Endothelial cell of umbilical vein (primary cell): ENCODE measurements around the gene CAMTA1. TPM values are rescaled to one million over a fixed set of nuclear protein-coding genes. Genes with fewer than 3 reads are reported as not detected.

Experiments used
- BruUV-seq: library from RNA; stranded (reverse); fragments of 400-500 nt; replicated peaks from 2 replicates; lab custom pipeline; 2021; lab: Mats Ljungman, UMichigan
- CTCF ChIA-PET: fragments of 300-600, 350-600 bp; sonication (Branson Sonifier 250); formaldehyde crosslinking; loops from one replicate; lab custom pipeline; 2021; ENCODE audit warnings: antibody characterized with exemption, inconsistent platforms; lab: Charles Lee
- POLR2A ChIA-PET: fragments of 300-600, 350-600 bp; sonication (Branson Sonifier 250); formaldehyde crosslinking; loops from one replicate; lab custom pipeline; 2021; ENCODE audit warnings: antibody characterized with exemption, inconsistent platforms; lab: Charles Lee
- DNase-seq: peaks from one replicate; pipeline ENCODE4 v3.0.0-alpha.2; 2011; ENCODE audit warnings: low read depth, low spot score
- FAIRE-seq: peaks from 2 replicates; lab custom pipeline; 2011; peaks lifted over from hg19 to GRCh38; lab: Jason Lieb, UNC
- H2AFZ ChIP-seq: 2 replicates; pipeline ENCODE4 v1.6.0; 2012; ENCODE audit warnings: low read depth, low read length, control low read depth, inconsistent platforms
- H3K27ac ChIP-seq: 2 replicates; pipeline ENCODE4 v1.5.1; 2011; ENCODE audit warnings: low read depth, mild to moderate bottlenecking, control low read depth, low read length, moderate library complexity; ENCODE audit not compliant: insufficient read depth
- H3K27me3 ChIP-seq, 2 experiments: 2 replicates each; pipeline versions ENCODE4 v1.6.0 to v1.6.1; 2011; ENCODE audit warnings: low read length in 2 of 2, mixed read lengths in 1 of 2; ENCODE audit not compliant: control insufficient read depth in 2 of 2, insufficient read depth in 2 of 2
- H3K36me3 ChIP-seq, 2 experiments: 2 replicates in 1 of 2; 3 replicates in 1 of 2; pipeline ENCODE4 v1.5.1; 2011; ENCODE audit warnings: low read length in 2 of 2, mild to moderate bottlenecking in 1 of 2, moderate library complexity in 1 of 2; ENCODE audit not compliant: control insufficient read depth in 2 of 2, insufficient read depth in 2 of 2; ENCODE audit errors: extremely low read depth in 1 of 2
- H3K4me1 ChIP-seq: 3 replicates; pipeline ENCODE4 v1.5.1; 2011; ENCODE audit warnings: mild to moderate bottlenecking, low read length; ENCODE audit not compliant: control insufficient read depth, insufficient read depth; ENCODE audit errors: extremely low read depth
- H3K4me2 ChIP-seq: 2 replicates; pipeline ENCODE4 v1.6.1; 2011; ENCODE audit warnings: low read length, control low read depth, mixed read lengths; ENCODE audit not compliant: insufficient read depth
- H3K4me3 ChIP-seq, 3 experiments: fragments of 200-600 bp in 1 of 3; sonication (generic), shearing (Covaris generic) in 1 of 3; replicated peaks in 1 of 3; 2 replicates each; pipeline ENCODE4 v1.5.1; 2011 to 2016; ENCODE audit warnings: control low read depth in 3 of 3, low read length in 3 of 3, mild to moderate bottlenecking in 2 of 3, inconsistent platforms in 1 of 3, low read depth in 1 of 3, moderate library complexity in 1 of 3; ENCODE audit not compliant: insufficient read depth in 1 of 3
- H3K79me2 ChIP-seq: 2 replicates; pipeline ENCODE4 v1.6.0; 2012; ENCODE audit warnings: low read length, inconsistent platforms; ENCODE audit not compliant: control insufficient read depth, insufficient read depth
- H3K9ac ChIP-seq: replicated peaks from 2 replicates; pipeline ENCODE3; 2011; ENCODE audit warnings: low read length, control low read depth; ENCODE audit not compliant: insufficient read depth; ENCODE audit errors: extremely low read depth
- H3K9me1 ChIP-seq: replicated peaks from 3 replicates; pipeline ENCODE4 v1.6.0; 2011; ENCODE audit warnings: mild to moderate bottlenecking, low read length; ENCODE audit not compliant: control insufficient read depth, insufficient read depth; ENCODE audit errors: extremely low read depth
- H3K9me3 ChIP-seq: replicated peaks from 2 replicates; pipeline ENCODE4 v1.5.1; 2012; ENCODE audit warnings: low read length, inconsistent platforms; ENCODE audit not compliant: control insufficient read depth, insufficient read depth
- H4K20me1 ChIP-seq: replicated peaks from 2 replicates; pipeline ENCODE3; 2011; ENCODE audit warnings: mild to moderate bottlenecking, low read length; ENCODE audit not compliant: control insufficient read depth, insufficient read depth; ENCODE audit errors: extremely low read depth
- GATA2 ChIP-seq: IDR thresholded peaks from 2 replicates; pipeline ENCODE4 v1.7.0; 2011; ENCODE audit warnings: low read depth, mild to moderate bottlenecking, moderate library complexity, mixed read lengths, low read length; ENCODE audit not compliant: insufficient read length, insufficient read depth
- MYC ChIP-seq: IDR thresholded peaks from one replicate; pipeline ENCODE4 v1.6.1; 2011; ENCODE audit warnings: mild to moderate bottlenecking, low read depth, low read length
- dilution Hi-C: fragments of 300-500 bp; cut with MboI; formaldehyde crosslinking; loops from one replicate; pipeline ENCODE4 v1.15.0; 2019; ENCODE audit warnings: low sequenced_read_pairs; ENCODE audit not compliant: extremely low pct_ligation_motif_present
- intact Hi-C: fragments of 100-400 bp; cut with micrococcal nuclease; formaldehyde crosslinking; loops from one replicate; pipeline ENCODE4 v1.10.0; 2022
- polyA plus RNA-seq, 4 experiments: library from polyadenylated mRNA; depleted of rRNA in 3 of 4; stranded (reverse) in 3 of 4; unstranded in 1 of 4; fragments of >200 nt; gene quantifications; 2 replicates each; pipeline versions ENCODE4 v1.2.1 to v1.2.3, GENCODE V29; 2011 to 2012; ENCODE audit warnings: missing spikeins in 1 of 4
- total RNA-seq: library from RNA; stranded (reverse); gene quantifications from 2 replicates; pipeline ENCODE4 v1.2.3, GENCODE V29; 2021
- TF ChIP-seq, protein P1 (sequence below): IDR thresholded peaks from 2 replicates; pipeline ENCODE4 v1.6.1; 2011; ENCODE audit not compliant: insufficient read depth, insufficient read length

The CAMTA1 gene
- total and polyA plus RNA-seq, 2 donors (not counting 3 experiments of a cell fraction or from before 2014, with no cell fraction given), result 50.8 to 92.7 TPM

DNA sequence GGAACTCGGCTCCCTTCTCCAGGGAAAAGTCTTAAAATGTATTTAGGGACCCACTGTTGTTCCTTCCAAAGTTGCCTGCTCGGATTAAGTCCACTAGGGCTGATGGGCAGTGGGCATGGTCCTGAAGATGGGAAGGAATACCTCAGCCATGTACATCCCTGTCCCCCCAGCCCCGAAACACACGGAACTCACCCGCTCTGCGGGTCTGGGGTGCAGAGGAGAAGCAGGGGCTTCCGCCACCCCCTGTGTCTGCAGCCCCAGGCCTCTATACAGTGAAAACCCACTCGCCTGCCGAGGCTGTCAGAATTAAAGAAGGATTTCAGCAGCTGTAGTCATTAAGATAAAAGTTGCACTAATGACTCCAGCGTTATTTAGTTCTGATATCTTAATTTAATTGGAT lies 773.2 kb downstream of the CAMTA1 start:
- intact Hi-C loops (no loop called here), dilution Hi-C loops (no loop called here)
- Histone ChIP-seq H3K4me2 (no peak overlapping the region), H2AFZ (no peak overlapping the region), H3K9me1 (no peaks in the 10 kb centered on the region), H3K36me3 (no peaks in the 10 kb centered on the region), H3K9me3 (no peaks in the 10 kb centered on the region), H3K79me2 (no peaks in the 10 kb centered on the region), H3K4me3 (no peak overlapping the region), H3K4me1 (no peaks in the 10 kb centered on the region), H3K9ac (no peak overlapping the region), H3K27me3 (no peaks in the 10 kb centered on the region), H4K20me1 (no peaks in the 10 kb centered on the region), H3K27ac (no peak overlapping the region)
- FAIRE-seq, result no peak
- no TSS peak for BruUV-seq
- POLR2A ChIA-PET, result no interaction called here
- CTCF ChIA-PET, result no interaction called here
- no peak for DNase-seq
- TF ChIP-seq, protein P1, sequence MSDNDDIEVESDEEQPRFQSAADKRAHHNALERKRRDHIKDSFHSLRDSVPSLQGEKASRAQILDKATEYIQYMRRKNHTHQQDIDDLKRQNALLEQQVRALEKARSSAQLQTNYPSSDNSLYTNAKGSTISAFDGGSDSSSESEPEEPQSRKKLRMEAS, result no peak
- no peak for TF ChIP-seq GATA2

DNA sequence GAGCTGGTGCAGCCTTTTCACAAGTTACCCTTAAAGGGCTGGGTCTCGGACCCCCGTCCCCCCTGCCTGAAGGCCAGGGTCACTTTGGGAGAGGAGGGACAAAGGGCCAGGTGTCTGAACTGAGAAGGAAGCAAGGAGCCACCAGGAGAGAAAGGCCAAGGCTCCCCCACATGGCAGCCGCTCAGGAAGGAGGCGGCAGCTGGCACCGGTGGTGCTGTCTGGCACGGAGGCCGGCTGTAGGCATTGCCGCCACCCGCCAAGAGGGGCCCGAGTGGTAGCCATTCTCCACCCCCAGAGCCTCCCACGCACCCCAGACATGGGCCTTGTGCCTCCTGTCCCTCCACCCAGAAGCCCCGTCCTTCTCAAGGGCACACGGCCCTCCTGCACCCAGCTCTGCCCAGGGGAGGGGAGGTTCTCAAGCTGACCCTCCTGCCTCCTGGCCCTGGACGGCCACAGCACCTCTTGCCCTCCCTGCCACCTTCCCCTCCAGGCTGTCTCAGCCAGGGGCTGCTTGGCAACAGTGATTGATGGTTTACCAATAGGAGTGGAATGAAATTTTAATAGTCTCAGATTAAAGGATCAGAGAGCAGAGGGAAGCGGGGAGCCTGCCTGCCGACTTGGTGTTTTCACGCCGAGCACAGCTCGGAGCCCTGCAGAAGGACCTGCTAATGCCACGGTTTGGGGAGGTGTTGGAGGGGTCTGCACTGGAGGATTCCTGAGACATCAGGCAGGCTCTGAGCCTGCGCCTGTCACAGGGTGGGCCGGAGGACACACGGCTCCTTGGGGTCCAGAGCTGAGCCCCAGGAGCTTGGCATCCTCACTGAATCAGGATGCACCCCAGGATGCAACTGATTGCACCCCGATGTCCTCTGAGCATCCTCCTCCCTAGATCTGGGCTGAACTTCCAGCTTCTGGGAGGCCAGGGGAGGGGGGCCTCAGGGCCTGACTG lies 773.9 kb downstream of the CAMTA1 start:
- Histone ChIP-seq H3K27ac (no peak overlapping the region), H3K36me3 (no peaks in the 10 kb centered on the region), H2AFZ (no peak overlapping the region), H3K27me3 (no peaks in the 10 kb centered on the region), H3K4me3 (no peak overlapping the region), H3K9me3 (no peaks in the 10 kb centered on the region), H3K9ac (no peak overlapping the region), H3K4me2 (no peak overlapping the region), H3K79me2 (no peaks in the 10 kb centered on the region), H4K20me1 (no peaks in the 10 kb centered on the region), H3K9me1 (no peaks in the 10 kb centered on the region), H3K4me1 (no peaks in the 10 kb centered on the region)
- DNase-seq (no peak), FAIRE-seq (no peak)
- dilution Hi-C loops, result no loop called here
- TF ChIP-seq MYC (no peak), GATA2 (no peak)
- POLR2A ChIA-PET, result no interaction called here
- no TSS peak for BruUV-seq
- CTCF ChIA-PET, result interaction anchor here (1.4 kb wide), 1 partner anchor 19 kb away, joined by 3 read pairs; no protein-coding TSS in a partner anchor
- intact Hi-C loops, result no loop called here
